Measurements from ENCODE around the gene VPS13D. TPM values are rescaled to one million over a fixed set of nuclear protein-coding genes. Genes with fewer than 3 reads are reported as not detected.

The VPS13D gene
- total and polyA plus RNA-seq, 2 experiments from 2014 or later = 9.7 to 35.7 TPM

GRCh38 chr1:12194666-12195216 lies 35.1 kb upstream of the VPS13D start:
- H3K27ac ChIP-seq = no peak overlapping the region

DNA sequence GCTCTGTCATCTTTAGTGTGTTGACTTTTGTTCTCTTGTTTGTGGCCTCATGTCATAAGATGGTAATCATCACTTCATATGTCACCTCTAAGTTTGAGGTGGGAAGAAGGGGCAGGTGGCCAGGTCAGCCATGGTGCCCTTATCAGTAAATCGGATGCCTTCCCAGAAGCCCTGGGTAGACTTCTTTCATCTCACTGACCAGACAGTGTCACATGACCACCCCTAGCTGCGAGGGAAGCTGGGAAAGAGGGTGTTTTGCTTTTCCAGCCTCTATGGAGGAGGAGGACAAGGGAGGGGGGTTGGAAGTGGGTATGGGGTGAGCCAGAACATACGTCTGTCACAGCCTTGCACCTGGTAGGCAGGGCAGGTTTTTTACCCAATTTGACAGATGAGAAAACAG lies 34.4 kb upstream of the VPS13D start:
- Histone ChIP-seq H3K27ac (no peak overlapping the region), H3K9me3 (ENCODE audit: low read depth) (no peaks in the 10 kb centered on the region), H3K4me3 (no peak overlapping the region), H3K27me3 (no peaks in the 10 kb centered on the region), H3K4me1 (ENCODE audit: low read depth) (no peaks in the 10 kb centered on the region), H3K36me3 (no peaks in the 10 kb centered on the region)
- no peak for TF ChIP-seq CTCF (IDR thresholded peaks at IDR 0.05; ENCODE audit: low read depth, low read length)
- no peak for DNase-seq (ENCODE audit: low read depth in 1 of 2, low spot score in 1 of 2)

More at GRCh38 chr1:12194666-12195216, 35.1 kb upstream of the VPS13D start:
- Histone ChIP-seq H3K27me3 (no peaks in the 10 kb centered on the region), H3K9me3 (ENCODE audit: low read depth) (no peaks in the 10 kb centered on the region), H3K36me3 (no peaks in the 10 kb centered on the region), H3K4me3 (no peak overlapping the region), H3K4me1 (ENCODE audit: low read depth) (no peaks in the 10 kb centered on the region)
- TF ChIP-seq CTCF (IDR thresholded peaks at IDR 0.05; ENCODE audit: low read depth, low read length) = no peak
- no peak for DNase-seq (ENCODE audit: low read depth in 1 of 2, low spot score in 1 of 2)

- DNase-seq (ENCODE audit: low read depth in 1 of 2, low spot score in 1 of 2) = no peak
- H3K27me3 ChIP-seq = no peaks in the 10 kb centered on the region
- no peak overlapping the region for H3K27ac ChIP-seq
- no peaks in the 10 kb centered on the region for H3K36me3 ChIP-seq
- H3K9me3 ChIP-seq (ENCODE audit: low read depth) = no peaks in the 10 kb centered on the region
- TF ChIP-seq CTCF (IDR thresholded peaks at IDR 0.05; ENCODE audit: low read depth, low read length) = no peak
- no peaks in the 10 kb centered on the region for H3K4me1 ChIP-seq (ENCODE audit: low read depth)
- H3K4me3 ChIP-seq = no peak overlapping the region
These were observed 33.0 kb upstream of the VPS13D start for GRCh38 chr1:12196641-12197482.

GRCh38 chr1:12197483-12197880 lies 32.3 kb upstream of the VPS13D start:
- Histone ChIP-seq H3K9me3 (ENCODE audit: low read depth) (no peaks in the 10 kb centered on the region), H3K27ac (no peak overlapping the region), H3K27me3 (no peaks in the 10 kb centered on the region), H3K4me3 (no peak overlapping the region), H3K36me3 (no peaks in the 10 kb centered on the region), H3K4me1 (ENCODE audit: low read depth) (no peaks in the 10 kb centered on the region)
- no peak for TF ChIP-seq CTCF (IDR thresholded peaks at IDR 0.05; ENCODE audit: low read depth, low read length)
- no peak for DNase-seq (ENCODE audit: low read depth in 1 of 2, low spot score in 1 of 2)

DNA sequence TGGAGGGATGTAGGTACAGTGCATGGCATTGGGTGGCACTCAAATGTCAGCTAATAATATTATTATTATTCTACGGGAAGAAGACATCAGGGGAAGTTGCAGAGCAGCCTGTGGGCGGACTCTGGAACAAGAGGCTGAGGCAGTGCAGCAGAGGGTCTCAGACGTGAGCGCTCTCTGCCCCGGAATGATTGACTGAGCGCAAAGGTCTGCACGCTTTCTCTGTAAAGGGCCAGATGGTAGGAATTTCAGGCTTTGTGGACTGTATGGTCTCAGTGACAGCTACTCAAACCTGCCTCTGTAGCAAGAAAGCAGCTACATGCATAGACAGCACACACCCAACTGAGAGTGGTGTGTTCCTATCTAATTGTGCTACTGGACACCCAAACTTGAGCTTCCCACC lies 29.6 kb upstream of the VPS13D start:
- TF ChIP-seq CTCF (IDR thresholded peaks at IDR 0.05; ENCODE audit: low read depth, low read length) = no peak
- H3K4me1 ChIP-seq (ENCODE audit: low read depth) = no peaks in the 10 kb centered on the region
- H3K36me3 ChIP-seq = no peaks in the 10 kb centered on the region
- H3K9me3 ChIP-seq (ENCODE audit: low read depth) = no peaks in the 10 kb centered on the region
- DNase-seq (ENCODE audit: low read depth in 1 of 2, low spot score in 1 of 2) = no peak
- H3K4me3 ChIP-seq = no peak overlapping the region
- no peak overlapping the region for H3K27ac ChIP-seq
- H3K27me3 ChIP-seq = no peaks in the 10 kb centered on the region
